ENCODE data around the gene DMAC2. TPM values are rescaled to one million over a fixed set of nuclear protein-coding genes. Genes with fewer than 3 reads are reported as not detected.
A peak's percentile ranks its signal among the peaks of the same experiment; 100 is the strongest.

The DMAC2 gene
- total RNA-seq, 6 experiments from 2014 or later: 18.9 to 30.5 (median 22.5) TPM

DNA sequence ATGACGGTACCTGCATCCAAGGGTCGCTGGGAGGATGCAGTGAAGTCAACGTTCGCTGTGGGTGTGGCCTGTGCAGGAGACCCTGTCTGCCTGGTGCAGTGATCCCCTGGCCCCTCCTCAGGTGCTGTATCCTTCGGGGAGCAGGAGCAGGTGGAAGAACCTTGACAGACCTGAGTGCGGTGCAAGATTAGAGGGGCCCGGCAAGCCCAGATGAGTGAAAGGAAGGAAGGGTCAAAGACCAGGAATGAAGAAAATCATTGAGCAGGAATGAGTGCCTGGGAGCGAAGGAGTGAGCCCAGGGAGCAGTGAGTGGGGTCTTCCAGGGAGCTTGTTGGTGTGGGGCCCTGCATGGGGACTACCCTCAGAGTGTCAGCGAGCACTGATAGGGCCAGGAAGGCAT is 25.3 kb downstream of the DMAC2 start:
- no peak overlapping the region for H3K27ac ChIP-seq
- DNase-seq (no peak), ATAC-seq (no peak)
- no peaks in the 10 kb centered on the region for H3K27me3 ChIP-seq
- H3K36me3 ChIP-seq: peaks cover 0 to 48% (median 18%) of the 10 kb centered on the region in 4 donors
- no peak for TF ChIP-seq POLR2A (IDR thresholded peaks at IDR 0.05)
- TF ChIP-seq, protein P1, sequence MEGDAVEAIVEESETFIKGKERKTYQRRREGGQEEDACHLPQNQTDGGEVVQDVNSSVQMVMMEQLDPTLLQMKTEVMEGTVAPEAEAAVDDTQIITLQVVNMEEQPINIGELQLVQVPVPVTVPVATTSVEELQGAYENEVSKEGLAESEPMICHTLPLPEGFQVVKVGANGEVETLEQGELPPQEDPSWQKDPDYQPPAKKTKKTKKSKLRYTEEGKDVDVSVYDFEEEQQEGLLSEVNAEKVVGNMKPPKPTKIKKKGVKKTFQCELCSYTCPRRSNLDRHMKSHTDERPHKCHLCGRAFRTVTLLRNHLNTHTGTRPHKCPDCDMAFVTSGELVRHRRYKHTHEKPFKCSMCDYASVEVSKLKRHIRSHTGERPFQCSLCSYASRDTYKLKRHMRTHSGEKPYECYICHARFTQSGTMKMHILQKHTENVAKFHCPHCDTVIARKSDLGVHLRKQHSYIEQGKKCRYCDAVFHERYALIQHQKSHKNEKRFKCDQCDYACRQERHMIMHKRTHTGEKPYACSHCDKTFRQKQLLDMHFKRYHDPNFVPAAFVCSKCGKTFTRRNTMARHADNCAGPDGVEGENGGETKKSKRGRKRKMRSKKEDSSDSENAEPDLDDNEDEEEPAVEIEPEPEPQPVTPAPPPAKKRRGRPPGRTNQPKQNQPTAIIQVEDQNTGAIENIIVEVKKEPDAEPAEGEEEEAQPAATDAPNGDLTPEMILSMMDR (IDR thresholded peaks at IDR 0.05): no peak
- H3K9me3 ChIP-seq: no peaks in the 10 kb centered on the region
- WGBS (ENCODE audit: insufficient coverage, low coverage, low lambda C conversion rate, missing lambda C conversion rate): 94% methylated on average over 6 of the region's 9 CpGs
- H3K4me1 ChIP-seq: peaks cover 0 to 9% (median 3%) of the 10 kb centered on the region in 4 donors
- no peak overlapping the region for H3K4me3 ChIP-seq
- intact Hi-C loops (cut with DNase I): no loop called here

DNA sequence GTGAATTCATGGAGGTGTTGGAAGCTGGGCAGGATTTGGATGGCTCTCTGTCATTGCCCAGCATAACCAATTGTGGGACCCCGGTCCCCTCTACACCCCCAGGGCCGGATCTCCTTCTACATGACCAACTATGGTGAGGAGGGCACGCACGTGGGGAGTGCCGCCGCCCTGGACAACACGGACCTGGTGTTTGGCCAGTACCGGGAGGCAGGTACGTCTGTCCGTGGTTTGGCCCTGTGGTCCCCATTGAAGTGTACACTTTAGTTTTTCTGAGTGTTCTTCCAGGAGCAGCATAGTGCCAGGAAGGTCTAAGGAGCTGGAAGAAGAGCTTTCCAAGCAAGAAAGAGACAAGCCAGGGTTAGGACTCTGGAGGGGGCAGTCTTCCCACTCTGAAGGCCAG is 25.8 kb downstream of the DMAC2 start:
- no peak overlapping the region for H3K27ac ChIP-seq
- WGBS (ENCODE audit: insufficient coverage, low coverage, low lambda C conversion rate, missing lambda C conversion rate): 97% methylated on average over 5 of the region's 10 CpGs
- no peak for ATAC-seq

DNA sequence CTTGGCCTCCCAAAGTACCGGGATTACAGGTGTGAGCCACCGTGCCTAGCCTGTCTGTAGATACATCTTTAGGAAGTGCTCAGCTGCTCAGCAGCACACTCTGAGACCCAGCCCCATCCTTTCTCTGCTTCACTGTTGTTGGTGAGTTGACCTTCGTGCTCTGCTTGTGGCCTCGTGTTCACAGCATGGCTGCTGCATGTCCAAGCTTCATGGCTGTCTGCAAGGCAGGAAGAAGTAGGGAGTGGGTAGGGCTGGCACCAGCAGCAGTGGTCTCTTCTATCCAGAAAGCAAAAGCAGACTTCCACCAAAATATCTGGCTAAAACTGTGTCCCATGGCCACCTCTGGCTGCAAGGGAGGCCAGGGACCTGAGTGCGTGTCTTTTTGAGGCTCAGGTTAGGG is 26.8 kb downstream of the DMAC2 start:
- H3K9me3 ChIP-seq: no peaks in the 10 kb centered on the region
- peaks cover 0 to 19% (median 8%) of the 10 kb centered on the region in 4 donors for H3K4me1 ChIP-seq
- H3K36me3 ChIP-seq: peaks cover 0 to 33% (median 13%) of the 10 kb centered on the region in 4 donors
- intact Hi-C loops (cut with DNase I): no loop called here
- TF ChIP-seq, protein P1 (IDR thresholded peaks at IDR 0.05): no peak
- no peaks in the 10 kb centered on the region for H3K27me3 ChIP-seq
- no peak overlapping the region for H3K4me3 ChIP-seq
- ATAC-seq: no peak
- DNase-seq: no peak
- H3K27ac ChIP-seq: no peak overlapping the region
- WGBS (ENCODE audit: insufficient coverage, low coverage, low lambda C conversion rate, missing lambda C conversion rate): no CpG with 5 or more reads among the region's 5 CpGs

More for the DNA sequence above, 25.8 kb downstream of the DMAC2 start:
- peaks cover 0 to 14% (median 6%) of the 10 kb centered on the region in 4 donors for H3K4me1 ChIP-seq
- H3K36me3 ChIP-seq: peaks cover 0 to 43% (median 16%) of the 10 kb centered on the region in 4 donors
- H3K27me3 ChIP-seq: no peaks in the 10 kb centered on the region
- DNase-seq: no peak
- no peak overlapping the region for H3K4me3 ChIP-seq
- TF ChIP-seq, protein P1 (IDR thresholded peaks at IDR 0.05): no peak
- no peak for TF ChIP-seq POLR2A (IDR thresholded peaks at IDR 0.05)
- no peaks in the 10 kb centered on the region for H3K9me3 ChIP-seq
- intact Hi-C loops (cut with DNase I): no loop called here

DNA sequence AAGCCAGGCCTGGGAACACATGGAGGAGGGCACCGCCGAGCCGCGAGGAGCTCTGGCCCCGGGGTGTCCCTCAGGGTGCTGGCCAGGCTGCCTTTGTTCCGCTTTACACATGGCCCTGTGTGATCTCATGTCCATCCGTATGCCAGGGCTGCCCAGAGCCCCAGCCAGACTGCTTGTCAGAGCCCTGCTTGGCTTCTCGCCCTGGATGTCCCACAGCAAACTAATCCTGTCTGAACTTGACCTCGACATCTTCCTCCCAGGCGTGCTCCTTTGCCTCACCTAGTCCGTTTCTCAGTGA is 27.8 kb downstream of the DMAC2 start:
- intact Hi-C loops (cut with DNase I): no loop called here
- ATAC-seq (peak in 1 of 4 donors; percentile 6), DNase-seq (peak in 1 of 3 donors; percentile 30)
- TF ChIP-seq POLR2A (IDR thresholded peaks at IDR 0.05): no peak
- TF ChIP-seq, protein P1 (IDR thresholded peaks at IDR 0.05): no peak
- Histone ChIP-seq H3K4me1 (peaks cover 0 to 19% (median 8%) of the 10 kb centered on the region in 4 donors), H3K27me3 (no peaks in the 10 kb centered on the region), H3K4me3 (no peak overlapping the region), H3K9me3 (no peaks in the 10 kb centered on the region), H3K27ac (no peak overlapping the region), H3K36me3 (peaks cover 0 to 29% (median 11%) of the 10 kb centered on the region in 4 donors)
- 50% methylated on average over 5 of the region's 11 CpGs for WGBS (ENCODE audit: insufficient coverage, low coverage, low lambda C conversion rate, missing lambda C conversion rate)

All from right lobe of liver (tissue), 6 donors.